Smooth muscle cell (in vitro differentiated cells): ENCODE results near the gene UAP1L1. TPM values are rescaled to one million over a fixed set of nuclear protein-coding genes. Genes with fewer than 3 reads are reported as not detected.

Source experiments
- DNase-seq: peaks from one replicate; lab custom pipeline; 2025; ENCODE audit not compliant: unreplicated experiment; lab: John Stamatoyannopoulos, UW
- H2AFZ ChIP-seq: fragments of 200-600 bp; sonication (generic); 2 replicates; pipeline ENCODE4 v1.6.0; 2016; ENCODE audit warnings: antibody characterized with exemption, low read depth, mild to moderate bottlenecking
- H3F3A ChIP-seq: fragments of 200-600 bp; sonication (generic); 2 replicates; pipeline ENCODE4 v1.6.0; 2017; ENCODE audit warnings: antibody characterized with exemption, low read depth
- H3K27ac ChIP-seq: fragments of 200-600 bp; sonication (generic); 2 replicates; pipeline ENCODE4 v1.5.1; 2016; ENCODE audit warnings: low read depth, mild to moderate bottlenecking
- H3K27me3 ChIP-seq: fragments of 200-600 bp; sonication (generic); 2 replicates; pipeline ENCODE4 v1.6.1; 2016; ENCODE audit warnings: low read depth, mild to moderate bottlenecking
- H3K36me3 ChIP-seq: fragments of 200-600 bp; sonication (generic); 2 replicates; pipeline ENCODE4 v1.5.1; 2016; ENCODE audit warnings: low read depth
- H3K4me1 ChIP-seq: fragments of 200-600 bp; sonication (generic); 2 replicates; pipeline ENCODE4 v1.5.1; 2016; ENCODE audit warnings: low read depth
- H3K4me2 ChIP-seq: fragments of 200-600 bp; sonication (generic); 2 replicates; pipeline ENCODE4 v1.6.0; 2016; ENCODE audit warnings: mild to moderate bottlenecking
- H3K4me3 ChIP-seq: fragments of 200-600 bp; sonication (generic); 2 replicates; pipeline ENCODE4 v1.5.1; 2016; ENCODE audit warnings: mild to moderate bottlenecking
- H3K79me2 ChIP-seq: fragments of 200-600 bp; sonication (generic); 2 replicates; pipeline ENCODE4 v1.6.0; 2016; ENCODE audit warnings: low read depth, mild to moderate bottlenecking
- H3K9ac ChIP-seq: fragments of 200-600 bp; sonication (generic); 2 replicates; pipeline ENCODE4 v1.6.0; 2016; ENCODE audit warnings: low read depth
- H3K9me3 ChIP-seq: fragments of 200-600 bp; sonication (generic); replicated peaks from 2 replicates; pipeline ENCODE4 v1.5.1; 2016; ENCODE audit warnings: low read depth
- H4K20me1 ChIP-seq: fragments of 200-600 bp; sonication (generic); 2 replicates; pipeline ENCODE4 v1.6.0; 2016; ENCODE audit warnings: low read depth
- WGBS: methylation state at CpG from one replicate; pipeline ENCODE4 v1.1.7; 2016; ENCODE audit warnings: low lambda C conversion rate; 5-methylcytosine and 5-hydroxymethylcytosine counted together
- polyA plus RNA-seq: library from polyadenylated mRNA; unstranded; fragments of >200 nt; fragmentation: Nextera tagmentation; extraction: Ambion mirVana; gene quantifications from 2 replicates; pipeline ENCODE4 v1.2.1, GENCODE V29; 2016
- total RNA-seq: library from RNA; depleted of rRNA; stranded (reverse); fragments of >200 nt; gene quantifications from 2 replicates; pipeline ENCODE4 v1.2.3, GENCODE V29; 2014
- TF ChIP-seq, protein P1 (sequence below): fragments of 200-600 bp; sonication (generic); IDR thresholded peaks from 2 replicates; pipeline ENCODE4 v1.5.1; 2017; ENCODE audit warnings: borderline replicate concordance, mild to moderate bottlenecking, antibody characterized with exemption; ENCODE audit not compliant: insufficient read depth, poor library complexity, severe bottlenecking

UAP1L1 gene
- total and polyA plus RNA-seq, 2 experiments from 2014 or later, result 5.8 to 23.8 TPM

DNA sequence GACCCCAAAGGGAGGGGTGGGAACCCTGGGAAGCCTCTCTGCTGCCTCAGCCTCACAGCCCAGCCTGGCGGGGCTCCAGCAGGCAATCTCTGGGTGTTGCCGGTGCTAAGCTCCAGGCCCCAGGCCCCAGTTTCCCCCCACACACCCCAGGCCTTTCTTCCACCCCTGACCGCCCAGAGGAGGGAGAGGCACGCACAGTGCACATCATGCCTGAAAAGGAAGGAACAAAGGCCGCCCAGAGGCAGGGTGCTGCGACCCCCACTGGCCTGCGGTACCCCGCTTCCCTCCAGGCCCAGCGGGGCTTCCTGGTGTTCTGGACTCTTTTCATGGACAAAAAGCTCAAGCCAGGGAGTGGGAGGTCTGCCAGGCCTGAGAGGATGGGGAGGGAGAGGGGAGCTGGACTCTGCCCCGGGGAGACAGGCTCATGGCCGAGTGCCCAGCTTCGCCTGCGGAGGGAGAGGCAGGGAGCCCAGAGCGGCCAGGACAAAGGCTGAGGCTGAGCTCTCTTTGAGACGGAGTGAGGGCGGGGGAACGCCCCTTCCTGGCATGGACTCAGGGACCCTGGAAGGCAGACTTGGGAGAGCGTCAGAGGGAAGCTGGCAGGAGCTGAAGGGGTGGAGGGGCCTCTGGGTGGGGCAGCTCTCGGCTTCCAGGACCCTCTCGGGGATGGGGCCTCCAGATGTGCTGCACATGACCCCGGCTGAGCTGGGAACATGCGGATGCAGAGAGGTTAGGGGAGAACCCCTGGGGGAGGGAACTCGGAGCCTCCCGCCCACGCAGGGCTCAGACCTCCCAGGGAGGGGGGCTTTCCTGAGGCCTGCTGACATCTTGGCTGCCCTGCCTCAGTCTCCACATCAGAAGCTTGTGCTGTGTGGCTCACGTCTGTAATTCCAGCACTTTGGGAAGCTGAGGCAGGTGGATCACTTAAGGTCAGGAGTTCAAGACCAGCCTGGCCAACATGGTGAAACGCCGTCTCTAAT is 21.6 kb upstream of the UAP1L1 start:
- H3K27ac ChIP-seq, result no peak overlapping the region
- no peak overlapping the region for H2AFZ ChIP-seq
- peaks cover 9% of the 10 kb centered on the region for H3K4me1 ChIP-seq
- no peaks in the 10 kb centered on the region for H4K20me1 ChIP-seq
- 84% methylated on average over 27 of the region's 28 CpGs for WGBS
- H3K4me3 ChIP-seq, result no peak overlapping the region
- no peaks in the 10 kb centered on the region for H3K36me3 ChIP-seq
- no peaks in the 10 kb centered on the region for H3K9me3 ChIP-seq
- no peak overlapping the region for H3K9ac ChIP-seq
- H3K27me3 ChIP-seq, result peaks cover 43% of the 10 kb centered on the region
- DNase-seq, result no peak
- H3K4me2 ChIP-seq, result no peak overlapping the region
- TF ChIP-seq, protein P1, sequence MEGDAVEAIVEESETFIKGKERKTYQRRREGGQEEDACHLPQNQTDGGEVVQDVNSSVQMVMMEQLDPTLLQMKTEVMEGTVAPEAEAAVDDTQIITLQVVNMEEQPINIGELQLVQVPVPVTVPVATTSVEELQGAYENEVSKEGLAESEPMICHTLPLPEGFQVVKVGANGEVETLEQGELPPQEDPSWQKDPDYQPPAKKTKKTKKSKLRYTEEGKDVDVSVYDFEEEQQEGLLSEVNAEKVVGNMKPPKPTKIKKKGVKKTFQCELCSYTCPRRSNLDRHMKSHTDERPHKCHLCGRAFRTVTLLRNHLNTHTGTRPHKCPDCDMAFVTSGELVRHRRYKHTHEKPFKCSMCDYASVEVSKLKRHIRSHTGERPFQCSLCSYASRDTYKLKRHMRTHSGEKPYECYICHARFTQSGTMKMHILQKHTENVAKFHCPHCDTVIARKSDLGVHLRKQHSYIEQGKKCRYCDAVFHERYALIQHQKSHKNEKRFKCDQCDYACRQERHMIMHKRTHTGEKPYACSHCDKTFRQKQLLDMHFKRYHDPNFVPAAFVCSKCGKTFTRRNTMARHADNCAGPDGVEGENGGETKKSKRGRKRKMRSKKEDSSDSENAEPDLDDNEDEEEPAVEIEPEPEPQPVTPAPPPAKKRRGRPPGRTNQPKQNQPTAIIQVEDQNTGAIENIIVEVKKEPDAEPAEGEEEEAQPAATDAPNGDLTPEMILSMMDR, result no peak
- no peaks in the 10 kb centered on the region for H3F3A ChIP-seq
- no peaks in the 10 kb centered on the region for H3K79me2 ChIP-seq

DNA sequence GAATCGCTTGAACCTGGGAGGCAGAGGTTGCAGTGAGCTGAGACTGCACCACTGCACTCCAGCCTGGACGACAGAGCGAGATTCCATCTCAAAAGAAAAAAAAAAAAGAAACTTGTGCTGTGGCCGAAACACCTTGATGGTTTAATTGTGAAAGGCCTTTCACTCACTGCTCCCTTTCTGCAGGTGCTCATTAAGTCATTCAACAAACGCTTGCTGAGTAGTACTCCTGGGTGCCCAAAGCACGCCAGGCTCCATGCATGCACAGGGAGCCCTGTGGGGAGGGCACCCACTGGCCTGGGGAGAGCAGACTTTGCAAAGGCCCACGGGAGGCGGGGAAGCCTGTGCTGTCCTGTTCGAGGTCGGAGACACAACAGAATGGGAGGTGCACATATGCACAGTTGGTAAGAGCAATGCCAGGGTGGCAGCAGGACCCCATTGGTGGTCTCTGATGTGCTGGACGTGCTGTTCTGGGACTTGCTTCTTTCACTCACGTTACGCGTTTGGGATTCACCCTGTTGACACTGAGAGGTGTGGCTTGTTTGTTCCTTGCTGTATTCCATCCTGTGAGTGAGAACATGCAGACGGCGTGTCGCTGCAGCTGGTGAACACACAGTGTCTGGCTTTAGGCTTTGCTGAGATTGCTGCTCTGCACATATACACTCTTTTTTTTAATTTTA is 20.4 kb upstream of the UAP1L1 start:
- TF ChIP-seq, protein P1, result no peak
- Histone ChIP-seq H3K36me3 (no peaks in the 10 kb centered on the region), H3K4me1 (peaks cover 9% of the 10 kb centered on the region), H3K9ac (no peak overlapping the region), H3K9me3 (no peaks in the 10 kb centered on the region), H3K27me3 (peaks cover 39% of the 10 kb centered on the region), H3F3A (no peaks in the 10 kb centered on the region), H3K4me3 (no peak overlapping the region), H4K20me1 (no peaks in the 10 kb centered on the region), H3K27ac (no peak overlapping the region), H2AFZ (no peak overlapping the region), H3K4me2 (no peak overlapping the region), H3K79me2 (no peaks in the 10 kb centered on the region)
- no peak for DNase-seq
- 88% methylated on average over 17 of the region's 17 CpGs for WGBS

DNA sequence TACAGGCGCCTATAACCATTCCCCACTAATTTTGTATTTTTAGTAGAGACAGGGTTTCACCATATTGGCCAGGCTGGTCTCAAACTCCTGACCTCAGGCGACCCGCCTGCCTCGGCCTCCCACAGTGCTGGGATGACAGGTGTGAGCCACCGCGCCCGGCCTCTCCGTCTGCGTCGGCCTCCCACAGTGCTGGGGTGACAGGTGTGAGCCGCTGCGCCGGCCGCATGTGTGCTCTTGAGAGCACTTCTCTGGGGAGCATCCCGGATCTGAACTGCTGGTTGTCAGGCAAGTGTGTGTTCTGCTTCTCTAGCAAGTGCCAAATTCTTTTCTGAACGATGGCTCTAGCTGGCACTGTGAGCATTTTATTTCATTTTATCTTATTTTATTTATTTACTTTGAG is 19.8 kb upstream of the UAP1L1 start:
- no peak overlapping the region for H3K4me2 ChIP-seq
- H3F3A ChIP-seq, result no peaks in the 10 kb centered on the region
- no peaks in the 10 kb centered on the region for H4K20me1 ChIP-seq
- no peaks in the 10 kb centered on the region for H3K79me2 ChIP-seq
- WGBS, result 88% methylated on average over 16 of the region's 16 CpGs
- DNase-seq, result no peak
- H2AFZ ChIP-seq, result no peak overlapping the region
- peaks cover 33% of the 10 kb centered on the region for H3K27me3 ChIP-seq
- H3K4me1 ChIP-seq, result peaks cover 9% of the 10 kb centered on the region
- H3K4me3 ChIP-seq, result no peak overlapping the region
- H3K27ac ChIP-seq, result no peak overlapping the region
- no peaks in the 10 kb centered on the region for H3K9me3 ChIP-seq
- H3K36me3 ChIP-seq, result no peaks in the 10 kb centered on the region
- TF ChIP-seq, protein P1, result no peak
- H3K9ac ChIP-seq, result no peak overlapping the region
